ENCODE measurements around the gene ZNF784. TPM values are rescaled to one million over a fixed set of nuclear protein-coding genes. Genes with fewer than 3 reads are reported as not detected.

The ZNF784 gene
- total RNA-seq, 2 experiments from 2014 or later: 3.4 to 4.0 TPM

DNA sequence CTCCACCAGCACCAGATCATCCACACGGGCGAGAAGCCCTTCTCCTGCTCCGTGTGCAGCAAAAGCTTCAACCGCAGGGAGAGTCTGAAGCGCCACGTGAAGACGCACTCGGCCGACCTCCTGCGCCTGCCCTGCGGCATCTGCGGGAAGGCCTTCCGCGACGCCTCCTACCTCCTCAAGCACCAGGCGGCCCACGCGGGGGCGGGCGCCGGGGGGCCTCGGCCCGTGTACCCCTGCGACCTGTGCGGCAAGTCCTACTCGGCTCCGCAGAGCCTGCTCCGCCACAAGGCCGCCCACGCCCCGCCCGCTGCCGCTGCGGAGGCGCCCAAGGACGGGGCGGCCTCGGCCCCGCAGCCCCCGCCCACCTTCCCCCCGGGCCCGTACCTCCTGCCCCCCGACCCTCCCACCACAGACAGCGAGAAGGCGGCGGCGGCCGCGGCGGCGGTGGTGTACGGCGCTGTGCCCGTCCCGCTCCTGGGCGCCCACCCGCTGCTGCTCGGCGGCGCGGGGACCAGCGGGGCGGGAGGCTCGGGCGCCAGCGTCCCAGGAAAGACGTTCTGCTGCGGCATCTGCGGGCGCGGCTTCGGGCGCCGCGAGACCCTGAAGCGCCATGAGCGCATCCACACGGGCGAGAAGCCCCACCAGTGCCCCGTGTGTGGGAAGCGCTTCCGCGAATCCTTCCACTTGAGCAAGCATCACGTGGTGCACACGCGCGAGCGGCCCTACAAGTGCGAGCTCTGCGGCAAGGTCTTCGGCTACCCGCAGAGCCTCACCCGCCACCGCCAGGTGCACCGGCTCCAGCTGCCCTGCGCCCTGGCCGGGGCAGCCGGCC lies 9.4 kb downstream of the ZNF784 start:
- no peaks in the 10 kb centered on the region for H3K9me3 ChIP-seq (ENCODE audit: low read length)
- H3K79me2 ChIP-seq (ENCODE audit: insufficient read depth, low read depth, low read length): no peaks in the 10 kb centered on the region
- H4K20me1 ChIP-seq (ENCODE audit: insufficient read depth, low read length): no peaks in the 10 kb centered on the region
- no peak for DNase-seq (ENCODE audit: low spot score)
- no peak overlapping the region for H3K4me2 ChIP-seq (ENCODE audit: low read length)
- TF ChIP-seq EZH2phosphoT487 (IDR thresholded peaks at IDR 0.05; ENCODE audit: borderline replicate concordance, low read depth, low read length): no peak
- TF ChIP-seq, protein P1, sequence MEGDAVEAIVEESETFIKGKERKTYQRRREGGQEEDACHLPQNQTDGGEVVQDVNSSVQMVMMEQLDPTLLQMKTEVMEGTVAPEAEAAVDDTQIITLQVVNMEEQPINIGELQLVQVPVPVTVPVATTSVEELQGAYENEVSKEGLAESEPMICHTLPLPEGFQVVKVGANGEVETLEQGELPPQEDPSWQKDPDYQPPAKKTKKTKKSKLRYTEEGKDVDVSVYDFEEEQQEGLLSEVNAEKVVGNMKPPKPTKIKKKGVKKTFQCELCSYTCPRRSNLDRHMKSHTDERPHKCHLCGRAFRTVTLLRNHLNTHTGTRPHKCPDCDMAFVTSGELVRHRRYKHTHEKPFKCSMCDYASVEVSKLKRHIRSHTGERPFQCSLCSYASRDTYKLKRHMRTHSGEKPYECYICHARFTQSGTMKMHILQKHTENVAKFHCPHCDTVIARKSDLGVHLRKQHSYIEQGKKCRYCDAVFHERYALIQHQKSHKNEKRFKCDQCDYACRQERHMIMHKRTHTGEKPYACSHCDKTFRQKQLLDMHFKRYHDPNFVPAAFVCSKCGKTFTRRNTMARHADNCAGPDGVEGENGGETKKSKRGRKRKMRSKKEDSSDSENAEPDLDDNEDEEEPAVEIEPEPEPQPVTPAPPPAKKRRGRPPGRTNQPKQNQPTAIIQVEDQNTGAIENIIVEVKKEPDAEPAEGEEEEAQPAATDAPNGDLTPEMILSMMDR (conservative IDR thresholded peaks at IDR 0.05; ENCODE audit: low read length): no peak
- H3K36me3 ChIP-seq (ENCODE audit: insufficient read depth, low read length): peaks cover 39% of the 10 kb centered on the region
- POLR2A ChIA-PET: no interaction called here
- H2AFZ ChIP-seq (ENCODE audit: low read length): no peak overlapping the region
- no TSS peak for BruUV-seq (replicated peaks)
- CTCF ChIA-PET (ENCODE audit: unreplicated experiment): no interaction called here
- no peaks in the 10 kb centered on the region for H3K4me1 ChIP-seq (ENCODE audit: insufficient read depth, low read length, poor library complexity, severe bottlenecking)
- no peaks in the 10 kb centered on the region for H3K9me2 ChIP-seq (ENCODE audit: insufficient read depth, low read length)
- no peak overlapping the region for H3K27ac ChIP-seq (ENCODE audit: low read depth, low read length, poor library complexity, severe bottlenecking)
- intact Hi-C loops (cut with micrococcal nuclease; ENCODE audit: unreplicated experiment): no loop called here
- H3K4me3 ChIP-seq (ENCODE audit: low read depth, low read length, poor library complexity, severe bottlenecking): no peak overlapping the region

DNA sequence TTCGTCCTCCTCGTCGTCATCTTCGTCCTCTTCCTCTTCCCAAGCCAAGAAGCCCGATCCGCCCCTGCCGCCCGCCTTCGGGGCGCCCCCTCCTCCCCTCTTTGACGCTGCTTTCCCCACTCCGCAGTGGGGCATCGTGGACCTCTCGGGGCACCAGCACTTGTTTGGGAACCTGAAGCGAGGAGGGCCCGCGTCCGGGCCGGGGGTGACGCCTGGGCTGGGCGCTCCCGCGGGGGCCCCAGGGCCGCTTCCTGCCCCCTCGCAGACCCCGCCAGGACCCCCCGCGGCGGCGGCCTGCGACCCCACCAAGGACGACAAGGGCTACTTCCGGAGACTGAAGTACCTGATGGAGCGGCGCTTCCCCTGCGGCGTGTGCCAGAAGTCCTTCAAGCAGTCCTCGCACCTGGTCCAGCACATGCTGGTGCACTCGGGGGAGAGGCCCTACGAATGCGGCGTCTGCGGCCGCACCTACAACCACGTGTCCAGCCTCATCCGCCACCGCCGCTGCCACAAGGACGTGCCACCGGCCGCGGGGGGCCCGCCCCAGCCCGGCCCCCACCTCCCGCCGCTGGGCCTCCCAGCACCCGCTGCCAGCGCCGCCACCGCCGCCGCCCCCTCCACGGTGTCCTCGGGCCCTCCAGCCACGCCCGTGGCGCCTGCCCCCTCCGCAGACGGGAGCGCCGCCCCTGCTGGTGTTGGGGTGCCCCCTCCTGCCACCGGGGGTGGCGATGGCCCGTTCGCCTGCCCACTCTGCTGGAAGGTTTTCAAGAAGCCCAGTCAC lies 10.2 kb downstream of the ZNF784 start:
- no peaks in the 10 kb centered on the region for H3K9me2 ChIP-seq (ENCODE audit: insufficient read depth, low read length)
- no TSS peak for BruUV-seq (replicated peaks)

More for the DNA sequence above, 10.2 kb downstream of the ZNF784 start:
- ChIA-PET CTCF (ENCODE audit: unreplicated experiment) (no interaction called here), POLR2A (no interaction called here)
- H4K20me1 ChIP-seq (ENCODE audit: insufficient read depth, low read length): no peaks in the 10 kb centered on the region
- intact Hi-C loops (cut with micrococcal nuclease; ENCODE audit: unreplicated experiment): no loop called here
- no peak for DNase-seq (ENCODE audit: low spot score)
- no peak overlapping the region for H2AFZ ChIP-seq (ENCODE audit: low read length)
- no peak overlapping the region for H3K4me3 ChIP-seq (ENCODE audit: low read depth, low read length, poor library complexity, severe bottlenecking)
- no peak overlapping the region for H3K4me2 ChIP-seq (ENCODE audit: low read length)
- H3K36me3 ChIP-seq (ENCODE audit: insufficient read depth, low read length): peaks cover 47% of the 10 kb centered on the region
- no peak for TF ChIP-seq EZH2phosphoT487 (IDR thresholded peaks at IDR 0.05; ENCODE audit: borderline replicate concordance, low read depth, low read length)
- TF ChIP-seq, protein P1 (conservative IDR thresholded peaks at IDR 0.05; ENCODE audit: low read length): no peak
- H3K27ac ChIP-seq (ENCODE audit: low read depth, low read length, poor library complexity, severe bottlenecking): no peak overlapping the region
- no peaks in the 10 kb centered on the region for H3K4me1 ChIP-seq (ENCODE audit: insufficient read depth, low read length, poor library complexity, severe bottlenecking)
- no peaks in the 10 kb centered on the region for H3K9me3 ChIP-seq (ENCODE audit: low read length)
- H3K79me2 ChIP-seq (ENCODE audit: insufficient read depth, low read depth, low read length): no peaks in the 10 kb centered on the region
